Neutrophil (primary cell): ENCODE data around the gene WNT5B.

Source experiments
- H3K27ac ChIP-seq: fragments of 200-600 bp; sonication (generic); 2 replicates; pipeline ENCODE4 v1.5.1; 2016; ENCODE audit warnings: mild to moderate bottlenecking, moderate library complexity
- H3K27me3 ChIP-seq: fragments of 200-600 bp; sonication (generic); 2 replicates; pipeline ENCODE4 v1.6.0; 2016; ENCODE audit warnings: mild to moderate bottlenecking
- H3K36me3 ChIP-seq: fragments of 200-600 bp; sonication (generic); 2 replicates; pipeline ENCODE4 v1.5.1; 2017
- H3K4me1 ChIP-seq, 2 experiments: fragments of 200-600 bp in 1 of 2; sonication (generic) in 1 of 2; 1 replicate in 1 of 2; 2 replicates in 1 of 2; pipeline versions ENCODE4 v1.5.1 to v1.6.1; 2013 to 2016; ENCODE audit warnings: low read depth in 1 of 2, low read length in 1 of 2, mild to moderate bottlenecking in 1 of 2, moderate library complexity in 1 of 2; ENCODE audit not compliant: control insufficient read depth in 1 of 2, insufficient read depth in 1 of 2
- H3K4me3 ChIP-seq, 2 experiments: fragments of 200-600 bp in 1 of 2; sonication (generic) in 1 of 2; 1 replicate in 1 of 2; 2 replicates in 1 of 2; pipeline ENCODE4 v1.5.1; 2013 to 2016; ENCODE audit warnings: low read depth in 1 of 2, low read length in 1 of 2, mild to moderate bottlenecking in 1 of 2, moderate library complexity in 1 of 2
- H3K9me3 ChIP-seq: fragments of 200-600 bp; sonication (generic); 2 replicates; pipeline ENCODE4 v1.5.1; 2016
- TF ChIP-seq, protein P1 (sequence below): fragments of 200-600 bp; sonication (generic); IDR thresholded peaks from 2 replicates; pipeline ENCODE4 v1.5.1; 2016; ENCODE audit warnings: antibody characterized with exemption

WNT5B gene

DNA sequence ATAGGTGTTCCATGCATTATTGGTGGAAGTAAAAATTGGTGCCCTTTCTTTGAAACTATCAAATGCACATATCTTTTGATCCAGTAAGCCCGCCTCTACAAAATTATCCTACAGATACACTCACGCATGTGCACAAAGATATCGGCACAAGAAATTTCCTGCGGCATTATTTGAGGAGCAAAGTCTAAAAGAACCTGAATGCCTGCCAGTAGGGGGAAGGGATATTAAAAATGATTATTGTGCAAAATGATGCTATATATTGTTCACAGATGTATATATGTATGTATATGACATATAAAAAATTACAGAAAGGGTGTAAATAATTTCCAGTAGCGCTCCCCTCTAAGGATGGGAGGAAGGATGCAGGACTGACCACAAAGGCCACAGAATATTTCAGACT lies 37.2 kb downstream of the WNT5B start:
- TF ChIP-seq, protein P1, sequence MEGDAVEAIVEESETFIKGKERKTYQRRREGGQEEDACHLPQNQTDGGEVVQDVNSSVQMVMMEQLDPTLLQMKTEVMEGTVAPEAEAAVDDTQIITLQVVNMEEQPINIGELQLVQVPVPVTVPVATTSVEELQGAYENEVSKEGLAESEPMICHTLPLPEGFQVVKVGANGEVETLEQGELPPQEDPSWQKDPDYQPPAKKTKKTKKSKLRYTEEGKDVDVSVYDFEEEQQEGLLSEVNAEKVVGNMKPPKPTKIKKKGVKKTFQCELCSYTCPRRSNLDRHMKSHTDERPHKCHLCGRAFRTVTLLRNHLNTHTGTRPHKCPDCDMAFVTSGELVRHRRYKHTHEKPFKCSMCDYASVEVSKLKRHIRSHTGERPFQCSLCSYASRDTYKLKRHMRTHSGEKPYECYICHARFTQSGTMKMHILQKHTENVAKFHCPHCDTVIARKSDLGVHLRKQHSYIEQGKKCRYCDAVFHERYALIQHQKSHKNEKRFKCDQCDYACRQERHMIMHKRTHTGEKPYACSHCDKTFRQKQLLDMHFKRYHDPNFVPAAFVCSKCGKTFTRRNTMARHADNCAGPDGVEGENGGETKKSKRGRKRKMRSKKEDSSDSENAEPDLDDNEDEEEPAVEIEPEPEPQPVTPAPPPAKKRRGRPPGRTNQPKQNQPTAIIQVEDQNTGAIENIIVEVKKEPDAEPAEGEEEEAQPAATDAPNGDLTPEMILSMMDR, result no peak
- Histone ChIP-seq H3K27ac (no peak overlapping the region), H3K27me3 (no peaks in the 10 kb centered on the region), H3K4me3 (no peak overlapping the region), H3K4me1 (peaks cover 54 to 58% of the 10 kb centered on the region in 2 experiments), H3K9me3 (no peaks in the 10 kb centered on the region), H3K36me3 (no peaks in the 10 kb centered on the region)

DNA sequence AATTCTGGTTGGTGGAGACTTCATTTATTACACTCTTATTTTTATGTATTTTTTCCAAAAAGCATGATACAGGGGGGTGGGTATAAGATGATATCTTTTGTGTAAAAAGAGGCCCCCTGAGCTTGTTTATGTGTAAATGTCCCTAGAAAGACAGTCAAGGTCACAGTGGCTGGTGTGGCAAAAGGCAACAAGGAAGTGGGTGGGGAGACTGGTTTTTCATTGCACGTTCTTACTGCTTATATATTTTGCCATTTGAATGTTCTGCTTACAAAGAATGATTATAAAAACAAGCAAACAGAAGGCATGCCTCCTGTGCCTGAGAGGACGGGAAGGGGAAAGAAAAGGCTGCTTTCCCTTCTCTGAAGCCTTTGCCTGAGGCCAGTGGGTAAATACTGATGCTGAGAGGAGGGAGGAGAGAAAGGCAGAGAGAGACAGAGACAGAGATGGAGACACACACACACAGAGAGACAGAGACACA lies 37.7 kb downstream of the WNT5B start:
- H3K4me3 ChIP-seq, result no peak overlapping the region
- no peaks in the 10 kb centered on the region for H3K9me3 ChIP-seq
- H3K27me3 ChIP-seq, result no peaks in the 10 kb centered on the region
- no peaks in the 10 kb centered on the region for H3K36me3 ChIP-seq
- TF ChIP-seq, protein P1, result no peak
- peaks cover 51 to 55% of the 10 kb centered on the region in 2 experiments for H3K4me1 ChIP-seq
- peak overlapping the region; percentile 36 for H3K27ac ChIP-seq

DNA sequence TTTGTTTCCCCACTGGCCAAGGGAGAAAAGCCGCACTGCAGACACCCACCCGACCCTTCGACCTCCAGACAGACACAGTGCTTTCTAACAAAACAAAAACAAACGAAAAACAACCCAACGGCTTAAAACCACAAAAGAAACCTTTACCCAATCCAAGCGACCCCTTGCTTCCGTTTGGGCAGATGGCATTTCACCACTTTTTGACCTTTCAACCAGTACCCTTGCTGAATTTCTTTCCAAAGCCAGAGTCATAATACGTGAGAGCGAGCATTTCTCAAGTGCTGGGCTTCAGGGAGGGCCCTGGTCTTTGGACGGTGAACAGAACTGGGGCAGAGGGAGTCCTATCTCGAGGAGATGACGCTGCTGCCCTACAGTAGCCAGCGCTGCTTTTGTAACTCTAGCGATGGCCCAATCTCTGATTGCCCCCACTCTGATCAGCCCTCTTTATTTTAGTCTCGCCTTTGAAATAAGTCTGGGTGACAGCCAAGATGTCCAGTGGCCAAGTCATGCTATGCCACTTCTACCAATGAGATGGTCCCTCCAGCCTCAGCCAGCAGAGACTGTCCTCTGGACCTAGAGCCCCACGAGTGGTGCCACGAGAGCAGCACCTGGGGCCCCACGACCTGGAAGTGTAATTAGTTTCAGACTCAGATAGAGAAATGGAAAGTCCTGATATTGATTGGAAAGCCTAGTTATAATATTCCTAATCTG lies 40.0 kb downstream of the WNT5B start:
- H3K27ac ChIP-seq, result peak overlapping the region; percentile 72
- TF ChIP-seq, protein P1, result no peak
- H3K4me1 ChIP-seq, result peaks cover 47 to 52% of the 10 kb centered on the region in 2 experiments
- H3K36me3 ChIP-seq, result no peaks in the 10 kb centered on the region
- no peaks in the 10 kb centered on the region for H3K9me3 ChIP-seq
- peak overlapping the region; percentile 43 for H3K4me3 ChIP-seq
- H3K27me3 ChIP-seq, result no peaks in the 10 kb centered on the region

GRCh38 chr12:1670358-1671268 lies 41.6 kb downstream of the WNT5B start:
- H3K36me3 ChIP-seq, result no peaks in the 10 kb centered on the region

DNA sequence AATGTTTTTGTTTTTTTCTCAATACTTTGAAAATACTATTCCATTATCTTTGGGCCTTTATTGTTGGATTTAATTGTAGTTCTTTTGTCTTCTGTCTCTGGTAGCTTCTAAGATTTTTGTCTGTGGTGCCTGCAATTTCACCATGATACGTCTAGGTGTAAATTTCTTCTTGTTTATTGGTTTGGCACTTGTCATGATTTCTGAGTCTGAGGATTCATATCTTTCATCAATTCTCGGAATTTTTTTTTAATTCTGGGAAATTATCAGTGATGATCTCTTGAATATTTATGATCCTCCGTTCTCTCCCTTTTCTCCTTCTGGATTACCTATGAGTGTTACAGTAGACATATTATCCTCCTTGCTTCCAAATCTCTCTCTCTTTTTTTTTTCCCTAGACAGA lies 47.0 kb downstream of the WNT5B start:
- H3K4me1 ChIP-seq, result peaks cover 2 to 4% of the 10 kb centered on the region in 2 experiments
- no peaks in the 10 kb centered on the region for H3K27me3 ChIP-seq
- TF ChIP-seq, protein P1, result no peak
- H3K4me3 ChIP-seq, result no peak overlapping the region
- no peak overlapping the region for H3K27ac ChIP-seq
- no peaks in the 10 kb centered on the region for H3K36me3 ChIP-seq
- no peaks in the 10 kb centered on the region for H3K9me3 ChIP-seq

More at GRCh38 chr12:1670358-1671268, 41.6 kb downstream of the WNT5B start:
- H3K9me3 ChIP-seq, result no peaks in the 10 kb centered on the region
- H3K27me3 ChIP-seq, result no peaks in the 10 kb centered on the region
- H3K4me3 ChIP-seq, result no peak overlapping the region
- H3K27ac ChIP-seq, result no peak overlapping the region
- TF ChIP-seq, protein P1, result no peak
- peaks cover 47 to 52% of the 10 kb centered on the region in 2 experiments for H3K4me1 ChIP-seq
